Ectodermal cell (in vitro differentiated cells): Measurements from ENCODE around the gene MUSK.
"Not testable (repeated sequence)": the region's sequence is repeated elsewhere in the genome, so short reads cannot be mapped to it uniquely, and the experiment has no call there.

ENCODE experiments used
- H3K27ac ChIP-seq: 2 replicates; pipeline ENCODE4 v1.7.0; 2013; ENCODE audit warnings: mild to moderate bottlenecking, low read depth, low read length; ENCODE audit not compliant: insufficient read depth, poor library complexity, severe bottlenecking
- H3K27me3 ChIP-seq: 2 replicates; pipeline ENCODE4 v1.7.0; 2013; ENCODE audit warnings: mild to moderate bottlenecking, low read length; ENCODE audit not compliant: insufficient read depth, control insufficient read depth, poor library complexity, severe bottlenecking
- H3K36me3 ChIP-seq: one replicate; pipeline ENCODE4 v1.7.0; 2013; ENCODE audit warnings: low read length; ENCODE audit not compliant: control insufficient read depth, insufficient read depth
- H3K4me1 ChIP-seq: one replicate; pipeline ENCODE4 v1.7.0; 2013; ENCODE audit warnings: low read length; ENCODE audit not compliant: control insufficient read depth, insufficient read depth
- H3K4me3 ChIP-seq: 2 replicates; pipeline ENCODE4 v1.7.0; 2013; ENCODE audit warnings: low read depth, low read length, control low read depth; ENCODE audit not compliant: insufficient read depth
- H3K9me3 ChIP-seq: 2 replicates; pipeline ENCODE4 v1.7.0; 2013; ENCODE audit warnings: mild to moderate bottlenecking, low read length, moderate library complexity; ENCODE audit not compliant: control insufficient read depth
- WGBS, 2 experiments: methylation state at CpG; one replicate each; pipeline ENCODE4 v1.1.7; 2013; ENCODE audit warnings: missing lambda C conversion rate in 2 of 2; 5-methylcytosine and 5-hydroxymethylcytosine counted together

The MUSK gene

GRCh38 chr9:110777196-110777875 lies 108.7 kb downstream of the MUSK start:
- Histone ChIP-seq H3K27me3 (no peaks in the 10 kb centered on the region), H3K4me1 (no peaks in the 10 kb centered on the region), H3K36me3 (no peaks in the 10 kb centered on the region), H3K27ac (no peak overlapping the region), H3K9me3 (no peaks in the 10 kb centered on the region), H3K4me3 (no peak overlapping the region)
- WGBS, 2 experiments, result 76 to 81% methylated on average over 3 to 5 of the region's 5 CpGs

- no peak overlapping the region for H3K27ac ChIP-seq
- H3K9me3 ChIP-seq, result no peaks in the 10 kb centered on the region
- no peak overlapping the region for H3K4me3 ChIP-seq
- no peaks in the 10 kb centered on the region for H3K27me3 ChIP-seq
- no peaks in the 10 kb centered on the region for H3K36me3 ChIP-seq
- H3K4me1 ChIP-seq, result no peaks in the 10 kb centered on the region
Observed at GRCh38 chr9:110777876-110778215, 109.3 kb downstream of the MUSK start.

GRCh38 chr9:110782701-110783100 lies 114.1 kb downstream of the MUSK start:
- H3K27ac ChIP-seq, result no peak overlapping the region
- H3K4me1 ChIP-seq, result no peaks in the 10 kb centered on the region
- no peaks in the 10 kb centered on the region for H3K27me3 ChIP-seq
- H3K9me3 ChIP-seq, result no peaks in the 10 kb centered on the region
- no peak overlapping the region for H3K4me3 ChIP-seq
- H3K36me3 ChIP-seq, result no peaks in the 10 kb centered on the region
- 94 to 95% methylated on average over 5 of the region's 5 CpGs for WGBS, 2 experiments

GRCh38 chr9:110784309-110784708 lies 115.7 kb downstream of the MUSK start:
- no peaks in the 10 kb centered on the region for H3K4me1 ChIP-seq
- H3K36me3 ChIP-seq, result no peaks in the 10 kb centered on the region
- H3K4me3 ChIP-seq, result no peak overlapping the region
- H3K27me3 ChIP-seq, result no peaks in the 10 kb centered on the region
- no peaks in the 10 kb centered on the region for H3K9me3 ChIP-seq
- H3K27ac ChIP-seq, result no peak overlapping the region
- WGBS, 2 experiments, result 100% methylated on average over 1 of the region's 1 CpG; no CpG with 5 or more reads in 1 of the 2 experiments

- no peaks in the 10 kb centered on the region for H3K9me3 ChIP-seq
- no peak overlapping the region for H3K4me3 ChIP-seq
- H3K27ac ChIP-seq, result no peak overlapping the region
- 75 to 83% methylated on average over 1 of the region's 1 CpG for WGBS, 2 experiments
- H3K27me3 ChIP-seq, result no peaks in the 10 kb centered on the region
- H3K36me3 ChIP-seq, result no peaks in the 10 kb centered on the region
- H3K4me1 ChIP-seq, result no peaks in the 10 kb centered on the region
Observed at GRCh38 chr9:110785166-110785565, 116.6 kb downstream of the MUSK start.

- WGBS, 2 experiments, result 89 to 97% methylated on average over 5 of the region's 5 CpGs
- H3K4me1 ChIP-seq, H3K36me3 ChIP-seq, H3K4me3 ChIP-seq, H3K27me3 ChIP-seq, H3K9me3 ChIP-seq, H3K27ac ChIP-seq: not testable (repeated sequence)
Observed at GRCh38 chr9:110788396-110788795, 119.8 kb downstream of the MUSK start.

GRCh38 chr9:110788871-110789270 lies 120.3 kb downstream of the MUSK start:
- Histone ChIP-seq H3K27ac (no peak overlapping the region), H3K4me1 (no peaks in the 10 kb centered on the region), H3K27me3 (no peaks in the 10 kb centered on the region), H3K36me3 (no peaks in the 10 kb centered on the region), H3K4me3 (no peak overlapping the region), H3K9me3 (no peaks in the 10 kb centered on the region)

- no peaks in the 10 kb centered on the region for H3K4me1 ChIP-seq
- no peaks in the 10 kb centered on the region for H3K9me3 ChIP-seq
- no peaks in the 10 kb centered on the region for H3K36me3 ChIP-seq
- WGBS, 2 experiments, result 41 to 48% methylated on average over 2 of the region's 2 CpGs
- no peaks in the 10 kb centered on the region for H3K27me3 ChIP-seq
- H3K4me3 ChIP-seq, result no peak overlapping the region
- H3K27ac ChIP-seq, result no peak overlapping the region
Observed at GRCh38 chr9:110797611-110798010, 129.0 kb downstream of the MUSK start.

GRCh38 chr9:110799396-110799795 lies 130.8 kb downstream of the MUSK start:
- WGBS, 2 experiments, result 77 to 79% methylated on average over 2 of the region's 2 CpGs
- Histone ChIP-seq H3K4me3 (no peak overlapping the region), H3K4me1 (no peaks in the 10 kb centered on the region), H3K9me3 (no peaks in the 10 kb centered on the region), H3K36me3 (no peaks in the 10 kb centered on the region), H3K27ac (no peak overlapping the region), H3K27me3 (no peaks in the 10 kb centered on the region)

- H3K36me3 ChIP-seq, result no peaks in the 10 kb centered on the region
- no peak overlapping the region for H3K4me3 ChIP-seq
- H3K27me3 ChIP-seq, result no peaks in the 10 kb centered on the region
- WGBS, 2 experiments, result 100% methylated on average over 1 of the region's 1 CpG; no CpG with 5 or more reads in 1 of the 2 experiments
- no peaks in the 10 kb centered on the region for H3K4me1 ChIP-seq
- no peak overlapping the region for H3K27ac ChIP-seq
- no peaks in the 10 kb centered on the region for H3K9me3 ChIP-seq
Observed at GRCh38 chr9:110801426-110801825, 132.8 kb downstream of the MUSK start.
